ENCODE data around the gene SAPCD2. TPM values are rescaled to one million over a fixed set of nuclear protein-coding genes. Genes with fewer than 3 reads are reported as not detected.

SAPCD2 gene
- total RNA-seq, 4 donors from 2014 or later, result 0.17 to 0.40 (median 0.26) TPM; not detected in 1

GRCh38 chr9:137038916-137039315, 31.4 kb downstream of the SAPCD2 start:
- Histone ChIP-seq H3K4me3 (no peak overlapping the region), H3K27me3 (peaks cover 0 to 8% (median 0%) of the 10 kb centered on the region in 4 donors), H3K9me3 (no peaks in the 10 kb centered on the region), H3K27ac (replicated peaks in 1 of 4) (no peak overlapping the region), H3K36me3 (peaks cover 8 to 59% (median 48%) of the 10 kb centered on the region in 4 donors), H3K4me1 (peaks cover 22 to 33% (median 29%) of the 10 kb centered on the region in 4 donors)
- no peak for TF ChIP-seq EP300 (IDR thresholded peaks at IDR 0.05)
- 87% methylated on average over 7 of the region's 9 CpGs for WGBS
- no peak for DNase-seq (ENCODE audit: extremely low spot score)
- intact Hi-C loops (cut with DNase I), result loop anchor here (5.0 kb wide), 1 partner anchor 92 kb away; the partner anchor contains the start of gene C8G

GRCh38 chr9:137037483-137037882, 32.9 kb downstream of the SAPCD2 start:
- Histone ChIP-seq H3K4me1 (peaks cover 14 to 22% (median 18%) of the 10 kb centered on the region in 4 donors), H3K9me3 (no peaks in the 10 kb centered on the region), H3K27ac (replicated peaks in 1 of 4) (no peak overlapping the region), H3K27me3 (peaks cover 0 to 8% (median 0%) of the 10 kb centered on the region in 4 donors), H3K4me3 (no peak overlapping the region), H3K36me3 (peaks cover 8 to 55% (median 48%) of the 10 kb centered on the region in 4 donors)
- intact Hi-C loops (cut with DNase I), result loop anchor here (5.0 kb wide), 1 partner anchor 90 kb away; the partner anchor contains the start of gene C8G
- 88% methylated on average over 10 of the region's 10 CpGs for WGBS
- no peak for TF ChIP-seq POLR2AphosphoS5 (IDR thresholded peaks at IDR 0.05)
- TF ChIP-seq EP300 (IDR thresholded peaks at IDR 0.05), result no peak
- TF ChIP-seq POLR2A (IDR thresholded peaks at IDR 0.05; ENCODE audit: low read depth), result no peak
- TF ChIP-seq CTCF (IDR thresholded peaks at IDR 0.05), result no peak
- DNase-seq (ENCODE audit: extremely low spot score), result no peak

- no peak for DNase-seq (ENCODE audit: extremely low spot score)
- Histone ChIP-seq H3K4me3 (no peak overlapping the region), H3K9me3 (no peaks in the 10 kb centered on the region), H3K36me3 (peaks cover 8 to 51% (median 47%) of the 10 kb centered on the region in 4 donors), H3K4me1 (peaks cover 14 to 22% (median 18%) of the 10 kb centered on the region in 4 donors), H3K27ac (replicated peaks in 1 of 4) (no peak overlapping the region), H3K27me3 (peaks cover 0 to 8% (median 0%) of the 10 kb centered on the region in 4 donors)
- TF ChIP-seq EP300 (IDR thresholded peaks at IDR 0.05), result no peak
- no peak for TF ChIP-seq POLR2AphosphoS5 (IDR thresholded peaks at IDR 0.05)
- no peak for TF ChIP-seq POLR2A (IDR thresholded peaks at IDR 0.05; ENCODE audit: low read depth)
- no peak for TF ChIP-seq CTCF (IDR thresholded peaks at IDR 0.05)
- intact Hi-C loops (cut with DNase I), result loop anchor here (5.0 kb wide), 1 partner anchor 90 kb away; the partner anchor contains the start of gene C8G
- WGBS, result 82% methylated on average over 5 of the region's 13 CpGs
Measured at GRCh38 chr9:137037035-137037434, 33.3 kb downstream of the SAPCD2 start.

- 83% methylated on average over 5 of the region's 8 CpGs for WGBS
- Histone ChIP-seq H3K27me3 (peaks cover 0 to 8% (median 0%) of the 10 kb centered on the region in 4 donors), H3K4me3 (no peak overlapping the region), H3K9me3 (no peaks in the 10 kb centered on the region), H3K27ac (replicated peaks in 1 of 4) (no peak overlapping the region), H3K36me3 (peaks cover 8 to 41% (median 37%) of the 10 kb centered on the region in 4 donors), H3K4me1 (peaks cover 9 to 19% (median 14%) of the 10 kb centered on the region in 4 donors)
- TF ChIP-seq POLR2AphosphoS5 (IDR thresholded peaks at IDR 0.05) (no peak), EP300 (IDR thresholded peaks at IDR 0.05) (no peak), POLR2A (IDR thresholded peaks at IDR 0.05; ENCODE audit: low read depth) (no peak), CTCF (IDR thresholded peaks at IDR 0.05) (no peak)
- DNase-seq (ENCODE audit: extremely low spot score), result no peak
- intact Hi-C loops (cut with DNase I), result loop anchor here (2.0 to 5.0 kb wide), 2 partner anchors 89 to 249 kb away; partner anchors contain the start of gene C8G
Measured at GRCh38 chr9:137035937-137036336, 34.4 kb downstream of the SAPCD2 start.

GRCh38 chr9:137035507-137035834, 34.9 kb downstream of the SAPCD2 start:
- no peak for DNase-seq (ENCODE audit: extremely low spot score)

More at GRCh38 chr9:137035507-137035834, 34.9 kb downstream of the SAPCD2 start:
- Histone ChIP-seq H3K9me3 (no peaks in the 10 kb centered on the region), H3K36me3 (peaks cover 3 to 37% (median 33%) of the 10 kb centered on the region in 4 donors), H3K27me3 (peaks cover 0 to 8% (median 0%) of the 10 kb centered on the region in 4 donors), H3K27ac (replicated peaks in 1 of 4) (no peak overlapping the region), H3K4me3 (no peak overlapping the region), H3K4me1 (peaks cover 9 to 16% (median 14%) of the 10 kb centered on the region in 4 donors)
- intact Hi-C loops (cut with DNase I), result loop anchor here (2.0 to 5.0 kb wide), 2 partner anchors 88 to 249 kb away; partner anchors contain the start of gene C8G
- 30% methylated on average over 7 of the region's 9 CpGs for WGBS
- TF ChIP-seq CTCF (IDR thresholded peaks at IDR 0.05), result peak in 1 of 3 experiments; percentile 8
- no peak for TF ChIP-seq EP300 (IDR thresholded peaks at IDR 0.05)
- no peak for TF ChIP-seq POLR2A (IDR thresholded peaks at IDR 0.05; ENCODE audit: low read depth)
- no peak for TF ChIP-seq POLR2AphosphoS5 (IDR thresholded peaks at IDR 0.05)
